Central memory CD8-positive, alpha-beta T cell (primary cell): ENCODE results near the gene PRSS56.
A peak's percentile ranks its signal among the peaks of the same experiment; 100 is the strongest.
"Not testable (repeated sequence)": the region's sequence is repeated elsewhere in the genome, so short reads cannot be mapped to it uniquely, and the experiment has no call there.

Experiments
- ATAC-seq: fragments of 150-1000 bp; cut with Tn5 transposase; replicated peaks from 2 replicates; pipeline ENCODE4 v1.10.0; 2022; ENCODE audit warnings: mild to moderate bottlenecking, moderate FRiP score, moderate number of reproducible peaks; ENCODE audit not compliant: poor library complexity, severe bottlenecking; ENCODE audit errors: extremely low read depth
- DNase-seq, 2 donors: peaks; one replicate each; pipeline ENCODE4 v3.0.0; 2021; ENCODE audit warnings: low spot score in 2 of 2
- H3K27ac Mint-ChIP-seq: one replicate; pipeline ENCODE4 v1.8.0; 2022; ENCODE audit warnings: low read depth, mild to moderate bottlenecking, moderate library complexity, mixed read lengths
- H3K27me3 Mint-ChIP-seq: one replicate; pipeline ENCODE4 v1.8.0; 2022; ENCODE audit warnings: mixed read lengths
- H3K36me3 Mint-ChIP-seq: one replicate; pipeline ENCODE4 v1.8.0; 2022; ENCODE audit warnings: mild to moderate bottlenecking, moderate library complexity, mixed read lengths; ENCODE audit not compliant: insufficient read depth
- H3K4me1 Mint-ChIP-seq: one replicate; pipeline ENCODE4 v1.8.0; 2022; ENCODE audit warnings: mixed read lengths
- H3K4me3 Mint-ChIP-seq: one replicate; pipeline ENCODE4 v1.8.0; 2022; ENCODE audit warnings: mild to moderate bottlenecking, moderate library complexity, mixed read lengths
- H3K9me3 Mint-ChIP-seq: one replicate; pipeline ENCODE4 v1.8.0; 2022; ENCODE audit warnings: mixed read lengths

PRSS56 gene

GRCh38 chr2:232527905-232528470 lies 7.8 kb downstream of the PRSS56 start:
- ATAC-seq (no peak), DNase-seq (no peak)
- peaks cover 2% of the 10 kb centered on the region for H3K36me3 Mint-ChIP-seq
- peak overlapping the region; percentile 81 for H3K27ac Mint-ChIP-seq
- H3K4me1 Mint-ChIP-seq: peaks cover 19% of the 10 kb centered on the region
- H3K27me3 Mint-ChIP-seq: peaks cover 63% of the 10 kb centered on the region
- H3K4me3 Mint-ChIP-seq: no peak overlapping the region
- H3K9me3 Mint-ChIP-seq: no peaks in the 10 kb centered on the region

GRCh38 chr2:232528746-232529460 lies 8.7 kb downstream of the PRSS56 start:
- DNase-seq (no peak), ATAC-seq (peak; percentile 64)
- H3K4me3 Mint-ChIP-seq: peak overlapping the region; percentile 25
- H3K27ac Mint-ChIP-seq: peak overlapping the region; percentile 81
- H3K4me1 Mint-ChIP-seq: peaks cover 15% of the 10 kb centered on the region
- peaks cover 2% of the 10 kb centered on the region for H3K36me3 Mint-ChIP-seq
- no peaks in the 10 kb centered on the region for H3K9me3 Mint-ChIP-seq
- H3K27me3 Mint-ChIP-seq: peaks cover 57% of the 10 kb centered on the region

- DNase-seq (no peak), ATAC-seq (no peak)
- H3K4me1 Mint-ChIP-seq: peaks cover 15% of the 10 kb centered on the region
- H3K27ac Mint-ChIP-seq: no peak overlapping the region
- peaks cover 58% of the 10 kb centered on the region for H3K27me3 Mint-ChIP-seq
- H3K9me3 Mint-ChIP-seq: no peaks in the 10 kb centered on the region
- H3K36me3 Mint-ChIP-seq: peaks cover 2% of the 10 kb centered on the region
- no peak overlapping the region for H3K4me3 Mint-ChIP-seq
These were observed 9.8 kb downstream of the PRSS56 start for GRCh38 chr2:232529806-232530547.

GRCh38 chr2:232530626-232531260 lies 10.6 kb downstream of the PRSS56 start:
- ATAC-seq: no peak

GRCh38 chr2:232532419-232532818 lies 12.2 kb downstream of the PRSS56 start:
- Mint-ChIP-seq H3K4me1 (peaks cover 15% of the 10 kb centered on the region), H3K36me3 (peaks cover 2% of the 10 kb centered on the region), H3K9me3 (no peaks in the 10 kb centered on the region), H3K4me3 (no peak overlapping the region), H3K27me3 (peaks cover 60% of the 10 kb centered on the region), H3K27ac (no peak overlapping the region)
- DNase-seq (no peak), ATAC-seq (no peak)

More at GRCh38 chr2:232530626-232531260, 10.6 kb downstream of the PRSS56 start:
- Mint-ChIP-seq H3K9me3 (no peaks in the 10 kb centered on the region), H3K27ac (no peak overlapping the region), H3K4me1 (peaks cover 15% of the 10 kb centered on the region), H3K4me3 (no peak overlapping the region), H3K27me3 (peaks cover 66% of the 10 kb centered on the region), H3K36me3 (peaks cover 2% of the 10 kb centered on the region)
- no peak for DNase-seq

GRCh38 chr2:232532821-232533220 lies 12.6 kb downstream of the PRSS56 start:
- not testable (repeated sequence) for H3K9me3 Mint-ChIP-seq, H3K4me3 Mint-ChIP-seq, ATAC-seq, DNase-seq, H3K36me3 Mint-ChIP-seq, H3K27ac Mint-ChIP-seq
- Mint-ChIP-seq H3K27me3 (peaks cover 56% of the 10 kb centered on the region), H3K4me1 (peaks cover 14% of the 10 kb centered on the region)

GRCh38 chr2:232533944-232534710 lies 13.9 kb downstream of the PRSS56 start:
- peaks cover 11% of the 10 kb centered on the region for H3K4me1 Mint-ChIP-seq
- H3K36me3 Mint-ChIP-seq: peaks cover 2% of the 10 kb centered on the region
- no peak overlapping the region for H3K4me3 Mint-ChIP-seq
- DNase-seq (no peak), ATAC-seq (no peak)
- peaks cover 55% of the 10 kb centered on the region for H3K27me3 Mint-ChIP-seq
- no peak overlapping the region for H3K27ac Mint-ChIP-seq
- no peaks in the 10 kb centered on the region for H3K9me3 Mint-ChIP-seq

- Mint-ChIP-seq H3K4me1 (peaks cover 9% of the 10 kb centered on the region), H3K27me3 (peaks cover 45% of the 10 kb centered on the region), H3K9me3 (no peaks in the 10 kb centered on the region), H3K27ac (no peak overlapping the region), H3K36me3 (peaks cover under 1% of the 10 kb centered on the region), H3K4me3 (no peak overlapping the region)
- ATAC-seq (no peak), DNase-seq (no peak)
These were observed 14.9 kb downstream of the PRSS56 start for GRCh38 chr2:232534940-232535651.

GRCh38 chr2:232535761-232536530 lies 15.8 kb downstream of the PRSS56 start:
- DNase-seq: no peak
- H3K27ac Mint-ChIP-seq: no peak overlapping the region
- H3K4me3 Mint-ChIP-seq: no peak overlapping the region
- H3K36me3 Mint-ChIP-seq: peaks cover 2% of the 10 kb centered on the region
- H3K4me1 Mint-ChIP-seq: peaks cover 14% of the 10 kb centered on the region
- no peak for ATAC-seq
- H3K27me3 Mint-ChIP-seq: peaks cover 37% of the 10 kb centered on the region
- H3K9me3 Mint-ChIP-seq: no peaks in the 10 kb centered on the region

GRCh38 chr2:232537079-232537478 lies 16.9 kb downstream of the PRSS56 start:
- Mint-ChIP-seq H3K36me3 (peaks cover 2% of the 10 kb centered on the region), H3K27ac (no peak overlapping the region), H3K9me3 (no peaks in the 10 kb centered on the region), H3K4me3 (no peak overlapping the region), H3K27me3 (peaks cover 37% of the 10 kb centered on the region), H3K4me1 (peaks cover 20% of the 10 kb centered on the region)
- no peak for DNase-seq
- ATAC-seq: no peak

GRCh38 chr2:232537499-232537898 lies 17.3 kb downstream of the PRSS56 start:
- H3K4me3 Mint-ChIP-seq: no peak overlapping the region
- ATAC-seq (no peak), DNase-seq (no peak)
- H3K36me3 Mint-ChIP-seq: peaks cover 3% of the 10 kb centered on the region
- H3K27me3 Mint-ChIP-seq: peaks cover 37% of the 10 kb centered on the region
- H3K9me3 Mint-ChIP-seq: no peaks in the 10 kb centered on the region
- H3K4me1 Mint-ChIP-seq: peaks cover 24% of the 10 kb centered on the region
- no peak overlapping the region for H3K27ac Mint-ChIP-seq
